Measurements from ENCODE around the gene RAX.

GRCh38 chr18:59238385-59238784 lies 34.9 kb downstream of the RAX start:
- TF ChIP-seq CTCF (IDR thresholded peaks at IDR 0.05) (no peak), POLR2A (IDR thresholded peaks at IDR 0.05) (no peak)

Measured in body of pancreas (tissue), 4 donors.